Lung (tissue), 12 donors: Measurements from ENCODE around the gene HERC6. TPM values are rescaled to one million over a fixed set of nuclear protein-coding genes. Genes with fewer than 3 reads are reported as not detected.

Experiments used
- ATAC-seq: fragments of 200-7000 bp; cut with Tn5 transposase; one replicate; pipeline ENCODE4 v1.9.1; 2020; ENCODE audit warnings: moderate number of reproducible peaks; ENCODE audit not compliant: insufficient read depth, low FRiP score
- DNase-seq, 3 donors: peaks; one replicate each; pipeline ENCODE4 v3.0.0-alpha.2; 2013 to 2017
- H3K27ac ChIP-seq, 2 donors: one replicate each; pipeline ENCODE4 v1.5.1; 2013; ENCODE audit warnings: mild to moderate bottlenecking in 2 of 2, moderate library complexity in 2 of 2, control low read depth in 1 of 2, inconsistent platforms in 1 of 2, low read depth in 1 of 2, low read length in 1 of 2
- H3K27me3 ChIP-seq, 3 donors: one replicate each; pipeline ENCODE4 v1.5.1; 2013; ENCODE audit warnings: low read length in 2 of 3; ENCODE audit not compliant: control insufficient read depth in 3 of 3, insufficient read depth in 3 of 3
- H3K36me3 ChIP-seq, 4 donors: one replicate each; pipeline ENCODE4 v1.5.1; 2013; ENCODE audit warnings: low read length in 4 of 4, mild to moderate bottlenecking in 1 of 4, moderate library complexity in 1 of 4; ENCODE audit not compliant: control insufficient read depth in 4 of 4, insufficient read depth in 4 of 4
- H3K4me1 ChIP-seq, 5 donors: one replicate each; pipeline ENCODE4 v1.5.1; 2013; ENCODE audit warnings: low read length in 5 of 5, mild to moderate bottlenecking in 2 of 5, moderate library complexity in 1 of 5; ENCODE audit not compliant: control insufficient read depth in 5 of 5, insufficient read depth in 5 of 5
- H3K4me3 ChIP-seq: one replicate; pipeline ENCODE4 v1.5.1; 2013; ENCODE audit warnings: mild to moderate bottlenecking, control low read depth, moderate library complexity
- H3K9ac ChIP-seq, 2 donors: one replicate each; pipeline ENCODE4 v1.5.1; 2013; ENCODE audit warnings: low read length in 2 of 2, control low read depth in 1 of 2; ENCODE audit not compliant: insufficient read depth in 1 of 2
- H3K9me3 ChIP-seq, 4 donors: one replicate each; pipeline ENCODE4 v1.5.1; 2013; ENCODE audit warnings: low read length in 3 of 4, mild to moderate bottlenecking in 1 of 4, moderate library complexity in 1 of 4; ENCODE audit not compliant: control insufficient read depth in 4 of 4, insufficient read depth in 3 of 4
- CTCF ChIP-seq: IDR thresholded peaks from 2 replicates; pipeline ENCODE4 v1.5.1; 2012; ENCODE audit warnings: mild to moderate bottlenecking; ENCODE audit errors: control extremely low read depth, extremely low read depth
- WGBS, 2 donors: extraction: QIAGEN DNeasy Blood & Tissue Kit; methylation state at CpG; one replicate each; pipeline ENCODE4 v1.1.7; 2013; 5-methylcytosine and 5-hydroxymethylcytosine counted together
- polyA plus RNA-seq, 2 donors: library from polyadenylated mRNA; stranded (reverse); fragments of 200-250 nt; gene quantifications; one replicate each; pipeline ENCODE4 v1.2.1, GENCODE V29; 2013
- total RNA-seq, 2 donors: library from RNA; depleted of rRNA in 1 of 2; stranded (reverse); fragments of >200 nt in 1 of 2; gene quantifications; one replicate each; pipeline ENCODE4 v1.2.1, GENCODE V29; 2014 to 2021
- donor health status: control.
- donor health status: control.
- donor health status: Bipolar disorder and iron deficiency.
- donor health status: healthy.
- donor health status: DM: yes; HTN: yes; CAD: no.

Gene HERC6
- total and polyA plus RNA-seq, 4 donors, result 3.4 to 21.7 (median 10.0) TPM

- TF ChIP-seq CTCF, result no peak
- H3K4me3 ChIP-seq, result no peak overlapping the region
- H3K36me3 ChIP-seq, result no peaks in the 10 kb centered on the region
- peaks cover 0 to 3% (median 1%) of the 10 kb centered on the region in 5 donors for H3K4me1 ChIP-seq
- no peak overlapping the region for H3K9ac ChIP-seq
- ATAC-seq (no peak), DNase-seq (no peak)
- no peaks in the 10 kb centered on the region for H3K27me3 ChIP-seq
- H3K27ac ChIP-seq, result no peak overlapping the region
- H3K9me3 ChIP-seq, result no peaks in the 10 kb centered on the region
These were observed 70.6 kb downstream of the HERC6 start for GRCh38 chr4:88449290-88449689.

DNA sequence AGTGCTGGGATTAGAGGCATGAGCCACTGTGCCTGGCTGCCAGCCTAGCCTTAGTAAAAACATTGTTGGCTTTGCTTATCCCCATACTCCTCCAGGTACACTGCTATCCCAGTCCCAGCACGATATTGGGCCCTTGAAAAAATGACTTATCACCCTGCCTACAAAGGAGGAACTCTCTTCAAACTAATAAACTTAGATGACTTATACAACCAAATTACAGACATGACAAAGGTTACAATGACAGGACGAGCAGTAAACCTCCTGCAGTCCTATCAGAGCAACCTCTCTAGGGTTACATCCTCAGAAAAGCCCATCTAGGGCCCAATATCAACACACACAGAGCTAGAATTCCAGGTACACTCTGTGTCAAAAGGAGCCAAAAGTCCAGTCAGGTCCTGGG is 72.6 kb downstream of the HERC6 start:
- Histone ChIP-seq H3K36me3 (no peaks in the 10 kb centered on the region), H3K27ac (no peak overlapping the region), H3K4me1 (peaks cover 0 to 3% (median 1%) of the 10 kb centered on the region in 5 donors), H3K27me3 (no peaks in the 10 kb centered on the region), H3K4me3 (no peak overlapping the region), H3K9me3 (no peaks in the 10 kb centered on the region), H3K9ac (no peak overlapping the region)
- TF ChIP-seq CTCF, result no peak
- no peak for ATAC-seq
- 94 to 96% methylated on average over 2 of the region's 2 CpGs for WGBS, 2 donors
- DNase-seq, result no peak

GRCh38 chr4:88452912-88453311 is 74.3 kb downstream of the HERC6 start:
- no peak for DNase-seq
- H3K4me1 ChIP-seq, result peaks cover 0 to 3% (median 0%) of the 10 kb centered on the region in 5 donors
- H3K9me3 ChIP-seq, result no peaks in the 10 kb centered on the region
- no peak overlapping the region for H3K9ac ChIP-seq
- WGBS, 2 donors, result 86 to 87% methylated on average over 2 of the region's 2 CpGs
- peaks cover 0 to 9% (median 0%) of the 10 kb centered on the region in 3 donors for H3K27me3 ChIP-seq
- no peak for TF ChIP-seq CTCF
- no peaks in the 10 kb centered on the region for H3K36me3 ChIP-seq
- H3K27ac ChIP-seq, result no peak overlapping the region
- no peak overlapping the region for H3K4me3 ChIP-seq
- no peak for ATAC-seq

DNA sequence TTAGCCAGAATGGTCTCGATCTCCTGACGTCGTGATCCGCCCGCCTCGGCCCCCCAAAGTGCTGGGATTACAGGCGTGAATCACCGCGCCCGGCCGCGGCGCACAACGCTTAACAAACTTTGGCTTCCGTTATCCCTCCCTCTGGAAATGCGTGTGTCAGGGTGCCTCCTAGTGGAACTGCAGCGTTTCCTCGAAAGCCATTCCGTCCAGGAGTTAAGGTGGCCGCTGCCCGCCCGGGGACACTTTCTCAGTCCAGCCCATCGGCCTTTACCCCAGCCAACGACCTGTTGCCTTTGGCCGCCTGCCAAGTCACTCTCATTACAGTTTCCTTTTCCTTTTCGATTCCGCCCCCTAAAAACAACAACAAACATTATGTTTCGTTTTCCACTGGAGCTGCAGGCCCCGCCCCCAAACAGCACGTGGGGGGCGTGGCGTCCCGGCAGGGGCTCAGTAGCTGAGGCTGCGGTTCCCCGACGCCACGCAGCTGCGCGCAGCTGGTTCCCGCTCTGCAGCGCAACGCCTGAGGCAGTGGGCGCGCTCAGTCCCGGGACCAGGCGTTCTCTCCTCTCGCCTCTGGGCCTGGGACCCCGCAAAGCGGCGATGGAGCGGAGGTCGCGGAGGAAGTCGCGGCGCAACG is 78.1 kb downstream of the HERC6 start, which contains the start of gene HERC5:
Gene HERC5 (plus strand): TSS at position 450 of the 637 bp plus-strand sequence. CDS start 151 bp downstream, at position 601.
- 1% methylated on average over 56 to 57 of the region's 57 CpGs for WGBS, 2 donors
- Histone ChIP-seq H3K27ac (peak within 1 kb of the TSS; percentile 66 to 78), H3K27me3 (peaks cover 0 to 25% (median 0%) of the 10 kb centered on the region in 3 donors), H3K36me3 (no peaks in the 10 kb centered on the region), H3K4me3 (peak within 1 kb of the TSS; percentile 69), H3K9ac (peak within 1 kb of the TSS in 1 of 2 donors; percentile 47), H3K4me1 (peaks cover 0 to 3% (median 0%) of the 10 kb centered on the region in 5 donors), H3K9me3 (no peaks in the 10 kb centered on the region)
- ATAC-seq (peak; percentile 94), DNase-seq (peak; percentile 94 to 96 (median 96))
- TF ChIP-seq CTCF, result peak; percentile 32
